GM19043 (cell line): ENCODE measurements around the gene KPRP.

ENCODE experiments used
- ATAC-seq: cut with Tn5 transposase; IDR thresholded peaks from one replicate; pipeline ENCODE4 v1.9.1; 2021; ENCODE audit warnings: low read depth; ENCODE audit not compliant: unreplicated experiment

The KPRP gene

GRCh38 chr1:152770411-152770810 lies 12.6 kb downstream of the KPRP start:
- no peak for ATAC-seq

GRCh38 chr1:152774875-152775274 lies 17.1 kb downstream of the KPRP start, which contains the start of gene LCE1F:
TSS of gene LCE1F (plus strand) at chr1:152775140. CDS start at chr1:152776372, 1,232 bp downstream.
- ATAC-seq, result no peak

- no peak for ATAC-seq
Observed at GRCh38 chr1:152776361-152776760, 18.5 kb downstream of the KPRP start.

- no peak for ATAC-seq
Observed at GRCh38 chr1:152777510-152778137, 19.8 kb downstream of the KPRP start.

GRCh38 chr1:152783095-152783494 lies 25.3 kb downstream of the KPRP start:
- ATAC-seq, result no peak

GRCh38 chr1:152786077-152786476 lies 28.3 kb downstream of the KPRP start, which contains the start of gene LCE1E:
TSS of gene LCE1E (plus strand) at chr1:152786257. CDS start at chr1:152787300, 1,043 bp downstream.
- ATAC-seq, result no peak

GRCh38 chr1:152795686-152796085 lies 37.9 kb downstream of the KPRP start:
- no peak for ATAC-seq

GRCh38 chr1:152796421-152796820 lies 38.6 kb downstream of the KPRP start, which contains the start of gene LCE1D:
TSS of gene LCE1D (plus strand) at chr1:152796721. CDS start at chr1:152797795, 1,074 bp downstream.
- ATAC-seq, result no peak

- ATAC-seq, result no peak
Observed at GRCh38 chr1:152801333-152801732, 43.5 kb downstream of the KPRP start.

GRCh38 chr1:152806576-152806975 lies 48.8 kb downstream of the KPRP start, which contains the start of gene LCE1C:
TSS of gene LCE1C (minus strand) at chr1:152806651. CDS start at chr1:152805478, 1,173 bp downstream.
- ATAC-seq, result no peak

GRCh38 chr1:152811050-152811449 lies 53.2 kb downstream of the KPRP start:
- no peak for ATAC-seq
